B cell (primary cell): Measurements from ENCODE around the gene TTC24.

Source experiments
- EZH2 ChIP-seq: IDR thresholded peaks from 2 replicates; pipeline ENCODE4 v1.6.1; 2012; ENCODE audit warnings: borderline replicate concordance, low read depth, mild to moderate bottlenecking, moderate library complexity, low read length; ENCODE audit not compliant: insufficient read depth, poor library complexity, severe bottlenecking
- TF ChIP-seq, protein P1 (sequence below): fragments of 200-600 bp; IDR thresholded peaks from one replicate; pipeline ENCODE4 v1.8.0; 2022; ENCODE audit warnings: antibody characterized with exemption, mild to moderate bottlenecking

DNA sequence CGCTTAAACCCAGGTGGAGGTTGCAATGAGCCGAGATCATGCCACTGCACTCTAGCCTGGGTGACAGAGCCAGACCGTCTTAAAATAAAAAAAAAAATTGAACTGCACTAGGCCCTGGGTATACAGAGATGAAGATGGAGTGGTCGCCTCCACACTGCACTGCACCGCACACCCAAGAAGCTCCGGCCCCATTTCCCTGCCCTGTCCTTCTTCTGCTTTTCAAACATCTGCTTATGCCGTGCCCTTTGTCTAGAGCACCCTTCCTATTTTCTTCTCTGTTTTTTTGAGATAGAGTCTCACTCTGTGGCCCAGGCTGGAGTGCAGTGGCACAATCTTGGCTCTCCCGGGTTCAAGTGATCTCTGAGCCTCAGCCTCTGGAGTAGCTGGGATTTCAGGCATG lies 24.6 kb upstream of the TTC24 start:
- TF ChIP-seq EZH2, result no peak
- TF ChIP-seq, protein P1, sequence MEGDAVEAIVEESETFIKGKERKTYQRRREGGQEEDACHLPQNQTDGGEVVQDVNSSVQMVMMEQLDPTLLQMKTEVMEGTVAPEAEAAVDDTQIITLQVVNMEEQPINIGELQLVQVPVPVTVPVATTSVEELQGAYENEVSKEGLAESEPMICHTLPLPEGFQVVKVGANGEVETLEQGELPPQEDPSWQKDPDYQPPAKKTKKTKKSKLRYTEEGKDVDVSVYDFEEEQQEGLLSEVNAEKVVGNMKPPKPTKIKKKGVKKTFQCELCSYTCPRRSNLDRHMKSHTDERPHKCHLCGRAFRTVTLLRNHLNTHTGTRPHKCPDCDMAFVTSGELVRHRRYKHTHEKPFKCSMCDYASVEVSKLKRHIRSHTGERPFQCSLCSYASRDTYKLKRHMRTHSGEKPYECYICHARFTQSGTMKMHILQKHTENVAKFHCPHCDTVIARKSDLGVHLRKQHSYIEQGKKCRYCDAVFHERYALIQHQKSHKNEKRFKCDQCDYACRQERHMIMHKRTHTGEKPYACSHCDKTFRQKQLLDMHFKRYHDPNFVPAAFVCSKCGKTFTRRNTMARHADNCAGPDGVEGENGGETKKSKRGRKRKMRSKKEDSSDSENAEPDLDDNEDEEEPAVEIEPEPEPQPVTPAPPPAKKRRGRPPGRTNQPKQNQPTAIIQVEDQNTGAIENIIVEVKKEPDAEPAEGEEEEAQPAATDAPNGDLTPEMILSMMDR, result no peak
